Activated naive CD8-positive, alpha-beta T cell treated with anti-CD3 and anti-CD28 coated beads, Interleukin-2, amount 10 ng/mL, durations not matched to agents 7 days and 5 days (primary cell): ENCODE measurements around the gene CEACAM7. TPM values are rescaled to one million over a fixed set of nuclear protein-coding genes. Genes with fewer than 3 reads are reported as not detected.
"Not testable (repeated sequence)": the region's sequence is repeated elsewhere in the genome, so short reads cannot be mapped to it uniquely, and the experiment has no call there.

Experiments used
- ATAC-seq: fragments of 150-1000 bp; cut with Tn5 transposase; one replicate; pipeline ENCODE4 v1.10.0; 2021; ENCODE audit warnings: low read depth, moderate library complexity
- POLR2A ChIA-PET: fragments of 350-600 bp; sonication (Branson Sonifier 250); formaldehyde crosslinking; loops from one replicate; lab custom pipeline; 2021; ENCODE audit warnings: antibody characterized with exemption; lab: Charles Lee
- DNase-seq: peaks from one replicate; pipeline ENCODE4 v3.0.0; 2021
- H3K27ac Mint-ChIP-seq: one replicate; pipeline ENCODE4 v1.8.0; 2022; ENCODE audit warnings: mild to moderate bottlenecking, mixed read lengths
- H3K27me3 Mint-ChIP-seq: one replicate; pipeline ENCODE4 v1.8.0; 2022; ENCODE audit warnings: mild to moderate bottlenecking, moderate library complexity, mixed read lengths
- H3K36me3 Mint-ChIP-seq: one replicate; pipeline ENCODE4 v1.8.0; 2021; ENCODE audit warnings: mild to moderate bottlenecking, mixed read lengths
- H3K4me1 Mint-ChIP-seq: one replicate; pipeline ENCODE4 v1.8.0; 2021; ENCODE audit warnings: mixed read lengths
- H3K4me3 Mint-ChIP-seq: one replicate; pipeline ENCODE4 v1.8.0; 2022; ENCODE audit warnings: mild to moderate bottlenecking, moderate library complexity, mixed read lengths
- H3K9me3 Mint-ChIP-seq: one replicate; pipeline ENCODE4 v1.8.0; 2021; ENCODE audit warnings: mixed read lengths
- total RNA-seq, 2 experiments: library from RNA; stranded (reverse); gene quantifications; one replicate each; pipeline ENCODE4 v1.2.3, GENCODE V29; 2021

CEACAM7 gene
- total RNA-seq, 2 experiments from 2014 or later, result not detected

GRCh38 chr19:41666075-41666474 is 22.0 kb downstream of the CEACAM7 start:
- Mint-ChIP-seq H3K4me3 (no peak overlapping the region), H3K4me1 (no peaks in the 10 kb centered on the region), H3K36me3 (no peaks in the 10 kb centered on the region), H3K27ac (no peak overlapping the region), H3K9me3 (peaks cover 16% of the 10 kb centered on the region), H3K27me3 (peaks cover 16% of the 10 kb centered on the region)
- DNase-seq, result no peak
- POLR2A ChIA-PET, result no interaction called here
- no peak for ATAC-seq

- H3K9me3 Mint-ChIP-seq, result peaks cover 5% of the 10 kb centered on the region
- POLR2A ChIA-PET, result no interaction called here
- no peak overlapping the region for H3K27ac Mint-ChIP-seq
These were observed 30.9 kb downstream of the CEACAM7 start for GRCh38 chr19:41657157-41657556.

GRCh38 chr19:41656756-41657155 is 31.3 kb downstream of the CEACAM7 start:
- H3K4me3 Mint-ChIP-seq, H3K4me1 Mint-ChIP-seq, H3K36me3 Mint-ChIP-seq, DNase-seq, POLR2A ChIA-PET, H3K27ac Mint-ChIP-seq, H3K9me3 Mint-ChIP-seq, ATAC-seq: not testable (repeated sequence)
- H3K27me3 Mint-ChIP-seq, result peaks cover 47% of the 10 kb centered on the region

More at GRCh38 chr19:41657157-41657556, 30.9 kb downstream of the CEACAM7 start:
- H3K27me3 Mint-ChIP-seq, result peaks cover 49% of the 10 kb centered on the region
- no peaks in the 10 kb centered on the region for H3K36me3 Mint-ChIP-seq
- ATAC-seq (no peak), DNase-seq (no peak)
- no peaks in the 10 kb centered on the region for H3K4me1 Mint-ChIP-seq
- no peak overlapping the region for H3K4me3 Mint-ChIP-seq

- Mint-ChIP-seq H3K9me3 (peaks cover 3% of the 10 kb centered on the region), H3K27ac (no peak overlapping the region), H3K27me3 (peaks cover 30% of the 10 kb centered on the region), H3K4me1 (no peaks in the 10 kb centered on the region), H3K4me3 (no peak overlapping the region), H3K36me3 (no peaks in the 10 kb centered on the region)
- POLR2A ChIA-PET, result no interaction called here
- ATAC-seq (no peak), DNase-seq (no peak)
These were observed 35.8 kb downstream of the CEACAM7 start for GRCh38 chr19:41652250-41652649.

DNA sequence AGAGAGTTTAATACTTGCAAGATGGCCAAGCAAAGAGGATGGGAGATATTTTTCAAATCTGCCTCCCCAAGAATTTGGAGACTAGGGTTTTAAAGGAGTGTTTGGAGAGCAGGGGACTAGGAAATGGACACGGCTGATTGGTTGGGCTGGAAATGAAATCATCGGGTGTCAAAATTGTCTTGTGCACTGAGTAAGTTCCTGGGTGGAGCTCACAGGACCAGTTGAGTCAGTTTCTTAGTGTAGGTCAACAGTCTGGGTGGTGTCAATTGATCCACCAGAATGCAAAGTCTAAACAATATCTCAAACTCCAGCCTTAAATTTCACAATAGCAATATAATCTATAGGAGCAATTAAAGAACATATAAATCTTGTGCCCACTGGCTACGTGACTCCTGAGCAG is 38.2 kb downstream of the CEACAM7 start:
- peaks cover 3% of the 10 kb centered on the region for H3K9me3 Mint-ChIP-seq
- H3K36me3 Mint-ChIP-seq, result no peaks in the 10 kb centered on the region
- no peak for ATAC-seq
- no peak overlapping the region for H3K4me3 Mint-ChIP-seq
- H3K27ac Mint-ChIP-seq, result no peak overlapping the region
- H3K27me3 Mint-ChIP-seq, result peaks cover 25% of the 10 kb centered on the region
- no peak for DNase-seq
- POLR2A ChIA-PET, result no interaction called here
- H3K4me1 Mint-ChIP-seq, result no peaks in the 10 kb centered on the region

DNA sequence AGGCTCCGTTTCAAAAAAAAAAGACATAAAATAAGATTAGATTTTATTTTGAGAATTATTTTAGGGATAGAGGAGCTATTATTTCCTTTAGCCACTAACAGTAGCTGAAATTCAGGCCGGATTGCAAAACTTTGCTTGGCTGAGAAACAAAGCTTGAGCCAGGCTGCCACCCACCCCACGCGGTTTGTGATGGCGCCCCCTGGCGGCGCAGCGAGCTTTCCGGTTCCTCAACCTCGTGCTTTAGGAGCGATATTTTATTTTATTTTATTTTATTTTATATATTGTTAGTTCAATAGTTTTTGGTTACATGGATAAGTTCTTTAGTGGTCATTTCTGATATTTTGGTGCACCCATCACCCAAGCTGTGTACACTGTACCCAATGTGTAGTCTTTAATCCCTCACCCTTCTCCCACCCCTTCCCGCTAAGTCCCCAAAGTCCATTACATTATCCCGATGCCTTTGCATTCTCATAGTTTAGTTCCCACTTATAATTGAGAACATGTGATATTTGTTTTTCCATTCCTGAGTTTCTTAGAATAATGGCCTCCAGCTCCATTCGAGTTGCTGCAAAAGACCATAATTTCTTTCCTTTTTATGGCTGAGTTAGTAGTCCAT is 41.4 kb downstream of the CEACAM7 start:
- Mint-ChIP-seq H3K27me3 (peaks cover 24% of the 10 kb centered on the region), H3K4me1 (peaks cover 2% of the 10 kb centered on the region), H3K4me3 (no peak overlapping the region), H3K27ac (no peak overlapping the region), H3K36me3 (no peaks in the 10 kb centered on the region), H3K9me3 (no peaks in the 10 kb centered on the region)
- POLR2A ChIA-PET, result no interaction called here
- DNase-seq (peak; percentile 50), ATAC-seq (no peak)

DNA sequence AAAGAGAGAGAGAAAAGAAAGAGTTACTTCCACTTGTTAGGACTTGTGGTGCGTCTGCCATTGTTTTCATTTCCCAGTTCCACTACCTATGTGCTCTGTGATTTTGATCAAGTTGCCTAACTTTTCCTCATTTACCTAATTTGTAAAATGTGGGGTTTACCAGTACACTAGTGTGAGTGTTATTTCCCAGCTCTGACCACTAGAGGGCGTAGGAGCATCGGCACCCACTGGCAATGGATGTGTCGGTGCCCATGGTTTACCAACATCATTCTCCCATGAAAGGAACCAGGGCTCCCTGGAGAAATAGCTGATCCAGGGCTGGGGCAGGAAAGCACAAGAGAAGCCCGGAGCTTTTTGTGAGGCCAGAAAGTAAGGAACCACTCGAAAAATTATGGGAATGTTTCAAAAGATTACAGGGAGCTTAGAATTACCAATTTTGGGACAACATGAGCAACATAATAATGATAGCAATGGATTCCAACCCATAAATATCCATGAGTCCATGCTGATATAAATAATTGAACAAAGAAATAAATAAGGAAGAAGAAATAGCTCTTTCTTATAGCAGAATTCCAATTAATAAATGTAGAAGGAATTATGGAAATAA is 46.1 kb downstream of the CEACAM7 start:
- peak; percentile 49 for DNase-seq
- ATAC-seq, result peak; percentile 63
- H3K27ac Mint-ChIP-seq, result no peak overlapping the region
- no peak overlapping the region for H3K4me3 Mint-ChIP-seq
- peaks cover 5% of the 10 kb centered on the region for H3K27me3 Mint-ChIP-seq
- no peaks in the 10 kb centered on the region for H3K9me3 Mint-ChIP-seq
- H3K36me3 Mint-ChIP-seq, result no peaks in the 10 kb centered on the region
- peaks cover 2% of the 10 kb centered on the region for H3K4me1 Mint-ChIP-seq
- POLR2A ChIA-PET, result no interaction called here

- Mint-ChIP-seq H3K4me3 (no peak overlapping the region), H3K27ac (no peak overlapping the region), H3K36me3 (no peaks in the 10 kb centered on the region), H3K9me3 (no peaks in the 10 kb centered on the region), H3K4me1 (peaks cover 2% of the 10 kb centered on the region), H3K27me3 (peaks cover 16% of the 10 kb centered on the region)
- POLR2A ChIA-PET, result no interaction called here
- no peak for DNase-seq
- ATAC-seq, result no peak
These were observed 49.4 kb downstream of the CEACAM7 start for GRCh38 chr19:41638641-41639081.

DNA sequence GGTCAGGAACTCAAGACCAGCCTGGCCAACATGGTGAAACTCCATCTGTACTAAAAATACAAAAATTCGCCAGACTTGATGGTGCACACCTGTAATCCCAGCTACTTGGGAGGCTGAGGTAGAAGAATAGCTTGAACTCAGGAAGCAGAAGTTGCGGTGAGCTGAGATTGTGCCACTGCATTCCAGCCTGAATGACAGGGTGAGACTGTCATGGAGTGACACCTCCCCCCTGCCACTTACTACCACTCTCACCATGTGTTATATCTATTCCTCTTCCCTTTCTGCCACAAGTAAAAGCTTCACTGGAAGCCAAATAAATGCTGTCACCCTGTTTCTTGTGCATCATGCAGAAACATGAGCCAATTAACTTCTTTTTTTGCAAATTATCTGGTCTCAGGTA is 50.6 kb downstream of the CEACAM7 start:
- no peak overlapping the region for H3K27ac Mint-ChIP-seq
- peaks cover 12% of the 10 kb centered on the region for H3K27me3 Mint-ChIP-seq

GRCh38 chr19:41627966-41628675 is 59.9 kb downstream of the CEACAM7 start:
- POLR2A ChIA-PET, result no interaction called here
- Mint-ChIP-seq H3K36me3 (peaks cover 1% of the 10 kb centered on the region), H3K9me3 (peaks cover 4% of the 10 kb centered on the region)

More for the DNA sequence above, 50.6 kb downstream of the CEACAM7 start:
- POLR2A ChIA-PET, result no interaction called here
- Mint-ChIP-seq H3K4me1 (peaks cover 2% of the 10 kb centered on the region), H3K36me3 (no peaks in the 10 kb centered on the region), H3K9me3 (no peaks in the 10 kb centered on the region), H3K4me3 (no peak overlapping the region)
- ATAC-seq (no peak), DNase-seq (no peak)

GRCh38 chr19:41626877-41627276 is 61.2 kb downstream of the CEACAM7 start, which contains the start of gene CEACAM4:
TSS of gene CEACAM4 (minus strand) at chr19:41627074. CDS start at chr19:41626963, 111 bp downstream.
- POLR2A ChIA-PET, result no interaction called here
- Mint-ChIP-seq H3K27ac (no peak within 1 kb of the TSS), H3K9me3 (peaks cover 4% of the 10 kb centered on the region), H3K27me3 (peaks cover 13% of the 10 kb centered on the region), H3K36me3 (peaks cover 1% of the 10 kb centered on the region), H3K4me1 (no peaks in the 10 kb centered on the region), H3K4me3 (no peak within 1 kb of the TSS)
- DNase-seq, result no peak
- no peak for ATAC-seq

More at GRCh38 chr19:41627966-41628675, 59.9 kb downstream of the CEACAM7 start:
- Mint-ChIP-seq H3K27me3 (peaks cover 9% of the 10 kb centered on the region), H3K4me3 (no peak overlapping the region), H3K27ac (no peak overlapping the region), H3K4me1 (no peaks in the 10 kb centered on the region)
- no peak for DNase-seq
- no peak for ATAC-seq

DNA sequence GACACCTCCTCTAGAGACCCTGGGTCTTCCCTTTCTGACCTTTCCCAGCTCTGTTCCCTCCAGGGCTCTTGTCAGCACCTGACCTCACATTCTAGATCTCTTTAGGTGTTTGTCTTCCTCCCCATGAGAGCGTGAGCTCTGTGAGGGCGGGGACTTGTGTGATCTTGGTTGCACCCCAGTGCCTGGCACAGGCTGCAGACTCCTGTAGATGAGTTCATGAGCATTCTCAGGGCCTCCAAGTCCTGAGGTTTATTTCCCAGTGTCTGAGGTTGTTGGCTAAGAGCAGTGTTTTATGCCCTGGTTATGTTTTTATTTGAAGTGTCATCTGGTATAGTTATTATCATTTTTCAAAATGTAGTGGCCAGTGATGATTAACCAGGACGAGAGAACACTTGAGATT is 61.8 kb downstream of the CEACAM7 start:
- peaks cover 13% of the 10 kb centered on the region for H3K27me3 Mint-ChIP-seq
- H3K4me1 Mint-ChIP-seq, result no peaks in the 10 kb centered on the region
- H3K36me3 Mint-ChIP-seq, result no peaks in the 10 kb centered on the region
- H3K4me3 Mint-ChIP-seq, result no peak overlapping the region
- POLR2A ChIA-PET, result no interaction called here
- ATAC-seq (no peak), DNase-seq (no peak)
- no peak overlapping the region for H3K27ac Mint-ChIP-seq
- peaks cover 3% of the 10 kb centered on the region for H3K9me3 Mint-ChIP-seq

DNA sequence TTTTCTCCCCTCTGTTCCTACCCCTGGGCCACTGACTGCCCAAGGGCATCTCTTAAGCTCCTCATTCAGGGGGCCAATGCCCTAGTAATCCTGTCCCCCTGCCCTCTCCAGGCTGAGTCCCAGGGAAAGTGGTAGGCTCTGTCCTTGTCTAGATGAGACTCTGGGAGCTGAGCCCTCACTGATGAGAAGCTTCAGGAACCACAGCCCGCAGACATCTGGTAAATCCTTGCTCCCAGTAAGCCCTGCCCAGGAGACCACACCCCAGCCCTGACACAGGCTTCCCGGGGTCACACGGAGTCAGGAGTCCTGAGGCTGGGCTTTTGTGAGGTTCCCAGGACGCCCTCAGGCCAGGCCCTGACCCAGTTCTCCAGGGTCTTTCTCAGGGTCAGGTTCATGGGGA is 63.1 kb downstream of the CEACAM7 start:
- no peaks in the 10 kb centered on the region for H3K4me1 Mint-ChIP-seq
- no peaks in the 10 kb centered on the region for H3K36me3 Mint-ChIP-seq
- ATAC-seq, result no peak
- no peak for DNase-seq
- H3K9me3 Mint-ChIP-seq, result no peaks in the 10 kb centered on the region
- no peak overlapping the region for H3K4me3 Mint-ChIP-seq
- H3K27ac Mint-ChIP-seq, result no peak overlapping the region
- H3K27me3 Mint-ChIP-seq, result peaks cover 11% of the 10 kb centered on the region
- POLR2A ChIA-PET, result no interaction called here

DNA sequence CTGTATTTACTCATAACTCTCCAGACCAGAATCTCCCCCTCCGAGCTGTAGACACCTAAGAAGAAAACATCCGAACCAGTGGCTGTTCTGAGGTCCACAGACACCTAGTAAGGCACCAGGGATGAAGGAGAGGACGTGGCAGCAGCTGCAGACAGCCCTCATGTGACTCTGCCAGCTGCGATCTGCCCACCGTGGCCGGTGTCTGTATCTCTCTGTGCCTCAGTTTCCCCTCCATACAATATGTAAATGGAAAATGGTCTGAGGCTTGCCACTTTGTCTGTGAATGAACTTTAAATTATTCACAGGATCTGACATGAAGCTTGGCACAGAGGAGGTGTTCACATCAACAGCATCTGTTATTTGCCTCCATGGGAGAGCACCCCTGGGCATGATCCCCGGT is 63.6 kb downstream of the CEACAM7 start:
- Mint-ChIP-seq H3K4me1 (no peaks in the 10 kb centered on the region), H3K9me3 (no peaks in the 10 kb centered on the region), H3K27me3 (peaks cover 11% of the 10 kb centered on the region), H3K4me3 (no peak overlapping the region), H3K27ac (no peak overlapping the region), H3K36me3 (no peaks in the 10 kb centered on the region)
- ATAC-seq (no peak), DNase-seq (no peak)
- POLR2A ChIA-PET, result no interaction called here
